ENCODE data around the gene GPRC5A.
"Not testable (repeated sequence)": the region's sequence is repeated elsewhere in the genome, so short reads cannot be mapped to it uniquely, and the experiment has no call there.

Gene GPRC5A

GRCh38 chr12:12891080-12891880 is at the start of gene GPRC5A:
Gene GPRC5A, plus strand, starts transcription at chr12:12891562. Its CDS starts 16,688 bp downstream, at chr12:12908250.
- DNase-seq (ENCODE audit: low spot score), result peak; percentile 40

- DNase-seq (ENCODE audit: low spot score), result no peak
These were observed 45.5 kb upstream of the GPRC5A start for GRCh38 chr12:12845794-12846243.

- DNase-seq (ENCODE audit: low spot score), result not testable (repeated sequence)
These were observed 44.6 kb upstream of the GPRC5A start for GRCh38 chr12:12846780-12847179.

- DNase-seq (ENCODE audit: low spot score), result no peak
These were observed 37.9 kb upstream of the GPRC5A start for GRCh38 chr12:12853435-12853834.

GRCh38 chr12:12859690-12860089 is 31.7 kb upstream of the GPRC5A start:
- no peak for DNase-seq (ENCODE audit: low spot score)

GRCh38 chr12:12864243-12864642 is 27.1 kb upstream of the GPRC5A start:
- DNase-seq (ENCODE audit: low spot score), result no peak

- no peak for DNase-seq (ENCODE audit: low spot score)
These were observed 22.7 kb upstream of the GPRC5A start for GRCh38 chr12:12868477-12869235.

- no peak for DNase-seq (ENCODE audit: low spot score)
These were observed 20.9 kb upstream of the GPRC5A start for GRCh38 chr12:12870465-12870864.

- DNase-seq (ENCODE audit: low spot score), result no peak
These were observed 19.7 kb upstream of the GPRC5A start for GRCh38 chr12:12871587-12872138.

GRCh38 chr12:12872139-12872933 is 19.0 kb upstream of the GPRC5A start:
- no peak for DNase-seq (ENCODE audit: low spot score)

GRCh38 chr12:12872934-12873275 is 18.5 kb upstream of the GPRC5A start:
- DNase-seq (ENCODE audit: low spot score), result no peak

- no peak for DNase-seq (ENCODE audit: low spot score)
These were observed 17.3 kb upstream of the GPRC5A start for GRCh38 chr12:12874029-12874428.

GRCh38 chr12:12875301-12875700 is 16.1 kb upstream of the GPRC5A start:
- not testable (repeated sequence) for DNase-seq (ENCODE audit: low spot score)

GRCh38 chr12:12877153-12877768 is 14.1 kb upstream of the GPRC5A start:
- DNase-seq (ENCODE audit: low spot score), result no peak

- DNase-seq (ENCODE audit: low spot score), result no peak
These were observed 13.4 kb upstream of the GPRC5A start for GRCh38 chr12:12877781-12878455.

- no peak for DNase-seq (ENCODE audit: low spot score)
These were observed 10.8 kb upstream of the GPRC5A start for GRCh38 chr12:12880537-12880936.

- DNase-seq (ENCODE audit: low spot score), result no peak
These were observed 10.0 kb upstream of the GPRC5A start for GRCh38 chr12:12881151-12881909.

- no peak for DNase-seq (ENCODE audit: low spot score)
These were observed 9.1 kb upstream of the GPRC5A start for GRCh38 chr12:12882288-12882687.

GRCh38 chr12:12883369-12884001 is 7.9 kb upstream of the GPRC5A start:
- no peak for DNase-seq (ENCODE audit: low spot score)
